HAP-1 (cell line): ENCODE results near the gene HACD2.

Experiments used
- DNase-seq, 2 experiments: peaks; one replicate each; pipeline ENCODE4 v3.0.0-alpha.2; 2016 to 2020; ENCODE audit warnings: low spot score in 2 of 2
- H3K27me3 ChIP-seq: fragments of 250-450 bp; sonication (Bioruptor Pico); 2 replicates; pipeline ENCODE4 v1.5.1; 2020; ENCODE audit warnings: low read depth, mild to moderate bottlenecking, moderate library complexity
- H3K36me3 ChIP-seq: fragments of 250-450 bp; sonication (Bioruptor Pico); replicated peaks from 2 replicates; pipeline ENCODE4 v1.5.1; 2020; ENCODE audit warnings: mild to moderate bottlenecking
- H3K4me1 ChIP-seq: fragments of 250-450 bp; sonication (Bioruptor Pico); 2 replicates; pipeline ENCODE4 v1.5.1; 2020; ENCODE audit warnings: mild to moderate bottlenecking
- H3K4me3 ChIP-seq: fragments of 250-450 bp; sonication (Bioruptor Pico); 2 replicates; pipeline ENCODE4 v1.5.1; 2020; ENCODE audit warnings: mild to moderate bottlenecking, moderate library complexity
- H3K9me3 ChIP-seq: fragments of 250-450 bp; sonication (Bioruptor Pico); 2 replicates; pipeline ENCODE4 v1.5.1; 2020; ENCODE audit warnings: mild to moderate bottlenecking, moderate library complexity
- in situ Hi-C: fragments of 300-500 bp; cut with MboI; formaldehyde crosslinking; loops from 3 replicates; pipeline ENCODE4 v1.14.3; 2020; ENCODE audit warnings: low sequenced_read_pairs, inconsistent platforms, mixed read lengths

The HACD2 gene

GRCh38 chr3:123520656-123521055, 64.2 kb downstream of the HACD2 start:
- no peak for DNase-seq
- H3K4me1 ChIP-seq: no peaks in the 10 kb centered on the region
- H3K4me3 ChIP-seq: no peak overlapping the region
- in situ Hi-C loops: no loop called here
- no peaks in the 10 kb centered on the region for H3K9me3 ChIP-seq
- H3K36me3 ChIP-seq: no peaks in the 10 kb centered on the region; the same call in 1 of the 2 replicates
- H3K27me3 ChIP-seq: no peaks in the 10 kb centered on the region

GRCh38 chr3:123518892-123519485, 65.9 kb downstream of the HACD2 start:
- H3K4me1 ChIP-seq: no peaks in the 10 kb centered on the region
- H3K36me3 ChIP-seq: no peaks in the 10 kb centered on the region
- DNase-seq: no peak
- no peak overlapping the region for H3K4me3 ChIP-seq
- no peaks in the 10 kb centered on the region for H3K27me3 ChIP-seq
- in situ Hi-C loops: no loop called here
- H3K9me3 ChIP-seq: no peaks in the 10 kb centered on the region

GRCh38 chr3:123511726-123512125, 73.1 kb downstream of the HACD2 start:
- H3K4me3 ChIP-seq: no peak overlapping the region
- no peaks in the 10 kb centered on the region for H3K27me3 ChIP-seq
- no peak for DNase-seq
- no peaks in the 10 kb centered on the region; the same call in 1 of the 2 replicates for H3K36me3 ChIP-seq
- peaks cover 2% of the 10 kb centered on the region; the same call in 1 of the 2 replicates for H3K4me1 ChIP-seq
- H3K9me3 ChIP-seq: no peaks in the 10 kb centered on the region
- in situ Hi-C loops: no loop called here

GRCh38 chr3:123511084-123511483, 73.8 kb downstream of the HACD2 start:
- Histone ChIP-seq H3K4me1 (peaks cover 2% of the 10 kb centered on the region; the same call in 1 of the 2 replicates), H3K9me3 (no peaks in the 10 kb centered on the region), H3K36me3 (no peaks in the 10 kb centered on the region; the same call in 1 of the 2 replicates), H3K27me3 (no peaks in the 10 kb centered on the region), H3K4me3 (no peak overlapping the region)
- no peak for DNase-seq
- in situ Hi-C loops: no loop called here

- H3K9me3 ChIP-seq: no peaks in the 10 kb centered on the region
- H3K36me3 ChIP-seq: no peaks in the 10 kb centered on the region; the same call in 1 of the 2 replicates
- H3K4me1 ChIP-seq: peaks cover 13% of the 10 kb centered on the region
- in situ Hi-C loops: no loop called here
- H3K4me3 ChIP-seq: no peak overlapping the region
- no peaks in the 10 kb centered on the region for H3K27me3 ChIP-seq
- no peak for DNase-seq
These were observed 76.7 kb downstream of the HACD2 start for GRCh38 chr3:123508178-123508577.

GRCh38 chr3:123505820-123506219, 79.0 kb downstream of the HACD2 start:
- in situ Hi-C loops: no loop called here
- H3K27me3 ChIP-seq: no peaks in the 10 kb centered on the region
- no peak overlapping the region for H3K4me3 ChIP-seq
- H3K4me1 ChIP-seq: peaks cover 19% of the 10 kb centered on the region
- no peak for DNase-seq
- H3K9me3 ChIP-seq: no peaks in the 10 kb centered on the region
- H3K36me3 ChIP-seq: no peaks in the 10 kb centered on the region

- H3K4me3 ChIP-seq: no peak overlapping the region
- peak; percentile 30 to 44 for DNase-seq
- H3K27me3 ChIP-seq: no peaks in the 10 kb centered on the region
- peaks cover 9% of the 10 kb centered on the region for H3K36me3 ChIP-seq
- H3K9me3 ChIP-seq: no peaks in the 10 kb centered on the region
- H3K4me1 ChIP-seq: peaks cover 19% of the 10 kb centered on the region
- in situ Hi-C loops: no loop called here
These were observed 81.7 kb downstream of the HACD2 start for GRCh38 chr3:123503203-123503602.

- Histone ChIP-seq H3K36me3 (peaks cover 26% of the 10 kb centered on the region), H3K27me3 (no peaks in the 10 kb centered on the region), H3K4me3 (no peak overlapping the region), H3K9me3 (no peaks in the 10 kb centered on the region), H3K4me1 (peaks cover 16% of the 10 kb centered on the region)
- DNase-seq: no peak
- in situ Hi-C loops: no loop called here
These were observed 85.5 kb downstream of the HACD2 start for GRCh38 chr3:123499322-123499721.

GRCh38 chr3:123498761-123499160, 86.1 kb downstream of the HACD2 start:
- Histone ChIP-seq H3K36me3 (peaks cover 27% of the 10 kb centered on the region), H3K4me3 (no peak overlapping the region), H3K4me1 (peaks cover 11% of the 10 kb centered on the region), H3K9me3 (no peaks in the 10 kb centered on the region), H3K27me3 (no peaks in the 10 kb centered on the region)
- in situ Hi-C loops: no loop called here
- DNase-seq: no peak

- Histone ChIP-seq H3K36me3 (peaks cover 22% of the 10 kb centered on the region), H3K27me3 (no peaks in the 10 kb centered on the region), H3K4me3 (no peak overlapping the region), H3K4me1 (peaks cover 5% of the 10 kb centered on the region; the same call in 1 of the 2 replicates), H3K9me3 (no peaks in the 10 kb centered on the region)
- no peak for DNase-seq
- in situ Hi-C loops: no loop called here
These were observed 90.9 kb downstream of the HACD2 start for GRCh38 chr3:123493912-123494311.

- in situ Hi-C loops: no loop called here
- peaks cover 5% of the 10 kb centered on the region; the same call in 1 of the 2 replicates for H3K4me1 ChIP-seq
- peaks cover 10% of the 10 kb centered on the region for H3K36me3 ChIP-seq
- no peaks in the 10 kb centered on the region for H3K9me3 ChIP-seq
- no peak overlapping the region for H3K4me3 ChIP-seq
- no peaks in the 10 kb centered on the region for H3K27me3 ChIP-seq
- no peak for DNase-seq
These were observed 92.8 kb downstream of the HACD2 start for GRCh38 chr3:123491966-123492587.

GRCh38 chr3:123489400-123490004, 95.4 kb downstream of the HACD2 start:
- Histone ChIP-seq H3K9me3 (no peaks in the 10 kb centered on the region), H3K4me3 (no peak overlapping the region), H3K27me3 (no peaks in the 10 kb centered on the region), H3K36me3 (peaks cover 5% of the 10 kb centered on the region), H3K4me1 (peaks cover 5% of the 10 kb centered on the region; the same call in 1 of the 2 replicates)
- peak; percentile 47 to 82 for DNase-seq
- in situ Hi-C loops: loop anchor here (5.0 kb wide), 1 partner anchor 162 kb away; no protein-coding TSS in a partner anchor

GRCh38 chr3:123488645-123489347, 96.1 kb downstream of the HACD2 start:
- Histone ChIP-seq H3K4me3 (no peak overlapping the region), H3K4me1 (peaks cover 5% of the 10 kb centered on the region; the same call in 1 of the 2 replicates), H3K36me3 (0 out of 2 replicates have a peak, but pooled peaks cover 3% of the 10 kb centered on the region), H3K9me3 (no peaks in the 10 kb centered on the region), H3K27me3 (no peaks in the 10 kb centered on the region)
- DNase-seq: no peak
- in situ Hi-C loops: loop anchor here (5.0 kb wide), 1 partner anchor 161 kb away; no protein-coding TSS in a partner anchor
